Loucy (cell line): ENCODE results near the gene F11.

ENCODE experiments used
- EZH2phosphoT487 ChIP-seq: fragments of 200-600 bp; IDR thresholded peaks from 2 replicates; pipeline ENCODE4 v1.6.1; 2018; ENCODE audit warnings: antibody characterized with exemption, mild to moderate bottlenecking, moderate library complexity, borderline replicate concordance
- TF ChIP-seq, protein P1 (sequence below): fragments of 200-600 bp; sonication (generic); conservative IDR thresholded peaks from 2 replicates; pipeline ENCODE4 v1.5.1; 2014; ENCODE audit warnings: mild to moderate bottlenecking, antibody characterized with exemption, low read length

DNA sequence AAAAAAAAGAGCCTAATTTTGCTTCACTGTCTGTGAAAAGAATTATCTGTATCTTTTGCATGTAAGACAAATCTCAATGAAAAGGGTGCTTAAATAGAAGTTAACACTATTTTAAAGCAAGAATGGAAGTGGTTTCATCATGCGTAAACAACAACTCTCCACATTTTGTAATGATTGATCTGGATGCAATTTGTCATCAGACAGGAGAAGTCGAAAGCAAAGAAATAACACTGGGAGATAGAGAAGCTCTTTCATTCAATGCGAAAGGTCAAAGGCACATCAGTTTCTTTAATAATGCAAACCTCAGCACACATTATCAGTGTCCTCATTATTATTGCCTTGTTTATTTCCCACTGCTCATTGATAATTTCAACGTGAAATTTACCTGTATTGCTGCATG, 29.9 kb upstream of the F11 start:
- TF ChIP-seq, protein P1, sequence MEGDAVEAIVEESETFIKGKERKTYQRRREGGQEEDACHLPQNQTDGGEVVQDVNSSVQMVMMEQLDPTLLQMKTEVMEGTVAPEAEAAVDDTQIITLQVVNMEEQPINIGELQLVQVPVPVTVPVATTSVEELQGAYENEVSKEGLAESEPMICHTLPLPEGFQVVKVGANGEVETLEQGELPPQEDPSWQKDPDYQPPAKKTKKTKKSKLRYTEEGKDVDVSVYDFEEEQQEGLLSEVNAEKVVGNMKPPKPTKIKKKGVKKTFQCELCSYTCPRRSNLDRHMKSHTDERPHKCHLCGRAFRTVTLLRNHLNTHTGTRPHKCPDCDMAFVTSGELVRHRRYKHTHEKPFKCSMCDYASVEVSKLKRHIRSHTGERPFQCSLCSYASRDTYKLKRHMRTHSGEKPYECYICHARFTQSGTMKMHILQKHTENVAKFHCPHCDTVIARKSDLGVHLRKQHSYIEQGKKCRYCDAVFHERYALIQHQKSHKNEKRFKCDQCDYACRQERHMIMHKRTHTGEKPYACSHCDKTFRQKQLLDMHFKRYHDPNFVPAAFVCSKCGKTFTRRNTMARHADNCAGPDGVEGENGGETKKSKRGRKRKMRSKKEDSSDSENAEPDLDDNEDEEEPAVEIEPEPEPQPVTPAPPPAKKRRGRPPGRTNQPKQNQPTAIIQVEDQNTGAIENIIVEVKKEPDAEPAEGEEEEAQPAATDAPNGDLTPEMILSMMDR, result no peak
- TF ChIP-seq EZH2phosphoT487, result no peak
